ENCODE data around the gene KRTAP5-7. TPM values are rescaled to one million over a fixed set of nuclear protein-coding genes. Genes with fewer than 3 reads are reported as not detected.

Gene KRTAP5-7
- polyA plus RNA-seq, 1 donor from 2014 or later, result 0.56 TPM

DNA sequence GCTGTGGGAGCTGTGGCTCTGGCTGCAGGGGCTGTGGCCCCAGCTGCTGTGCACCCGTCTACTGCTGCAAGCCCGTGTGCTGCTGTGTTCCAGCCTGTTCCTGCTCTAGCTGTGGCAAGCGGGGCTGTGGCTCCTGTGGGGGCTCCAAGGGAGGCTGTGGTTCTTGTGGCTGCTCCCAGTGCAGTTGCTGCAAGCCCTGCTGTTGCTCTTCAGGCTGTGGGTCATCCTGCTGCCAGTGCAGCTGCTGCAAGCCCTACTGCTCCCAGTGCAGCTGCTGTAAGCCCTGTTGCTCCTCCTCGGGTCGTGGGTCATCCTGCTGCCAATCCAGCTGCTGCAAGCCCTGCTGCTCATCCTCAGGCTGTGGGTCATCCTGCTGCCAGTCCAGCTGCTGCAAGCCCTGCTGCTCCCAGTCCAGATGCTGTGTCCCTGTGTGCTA lies 21.7 kb downstream of the KRTAP5-7 start:
- Histone ChIP-seq H3K9ac (ENCODE audit: low read length) (no peak overlapping the region), H3K4me3 (ENCODE audit: low read length) (no peak overlapping the region), H3K9me3 (ENCODE audit: low read length) (no peaks in the 10 kb centered on the region), H3K36me3 (ENCODE audit: insufficient read depth, low read length) (no peaks in the 10 kb centered on the region), H3F3A (ENCODE audit: insufficient read depth, low read length, poor library complexity, severe bottlenecking) (no peaks in the 10 kb centered on the region), H3K9me2 (ENCODE audit: insufficient read depth, low read length) (no peaks in the 10 kb centered on the region), H3K27ac (ENCODE audit: low read length) (no peak overlapping the region), H3K79me2 (replicated peaks; ENCODE audit: insufficient read depth, low read length) (no peaks in the 10 kb centered on the region), H2AFZ (ENCODE audit: low read depth, low read length) (no peak overlapping the region), H4K20me1 (ENCODE audit: insufficient read depth) (no peaks in the 10 kb centered on the region), H3K27me3 (ENCODE audit: insufficient read depth, low read depth, low read length) (no peaks in the 10 kb centered on the region), H3K4me2 (ENCODE audit: low read length) (no peak overlapping the region)
- TF ChIP-seq MXI1 (conservative IDR thresholded peaks at IDR 0.05; ENCODE audit: poor library complexity, severe bottlenecking) (no peak), EZH2 (IDR thresholded peaks at IDR 0.05; ENCODE audit: borderline replicate concordance, insufficient read depth, low read length, poor library complexity, severe bottlenecking) (no peak), TAF1 (IDR thresholded peaks at IDR 0.05; ENCODE audit: low read depth) (no peak), POLR2AphosphoS5 (IDR thresholded peaks at IDR 0.05) (no peak)
- TF ChIP-seq, protein P1, sequence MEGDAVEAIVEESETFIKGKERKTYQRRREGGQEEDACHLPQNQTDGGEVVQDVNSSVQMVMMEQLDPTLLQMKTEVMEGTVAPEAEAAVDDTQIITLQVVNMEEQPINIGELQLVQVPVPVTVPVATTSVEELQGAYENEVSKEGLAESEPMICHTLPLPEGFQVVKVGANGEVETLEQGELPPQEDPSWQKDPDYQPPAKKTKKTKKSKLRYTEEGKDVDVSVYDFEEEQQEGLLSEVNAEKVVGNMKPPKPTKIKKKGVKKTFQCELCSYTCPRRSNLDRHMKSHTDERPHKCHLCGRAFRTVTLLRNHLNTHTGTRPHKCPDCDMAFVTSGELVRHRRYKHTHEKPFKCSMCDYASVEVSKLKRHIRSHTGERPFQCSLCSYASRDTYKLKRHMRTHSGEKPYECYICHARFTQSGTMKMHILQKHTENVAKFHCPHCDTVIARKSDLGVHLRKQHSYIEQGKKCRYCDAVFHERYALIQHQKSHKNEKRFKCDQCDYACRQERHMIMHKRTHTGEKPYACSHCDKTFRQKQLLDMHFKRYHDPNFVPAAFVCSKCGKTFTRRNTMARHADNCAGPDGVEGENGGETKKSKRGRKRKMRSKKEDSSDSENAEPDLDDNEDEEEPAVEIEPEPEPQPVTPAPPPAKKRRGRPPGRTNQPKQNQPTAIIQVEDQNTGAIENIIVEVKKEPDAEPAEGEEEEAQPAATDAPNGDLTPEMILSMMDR (IDR thresholded peaks at IDR 0.05; ENCODE audit: poor library complexity, severe bottlenecking), result no peak
- TF ChIP-seq, protein P2, sequence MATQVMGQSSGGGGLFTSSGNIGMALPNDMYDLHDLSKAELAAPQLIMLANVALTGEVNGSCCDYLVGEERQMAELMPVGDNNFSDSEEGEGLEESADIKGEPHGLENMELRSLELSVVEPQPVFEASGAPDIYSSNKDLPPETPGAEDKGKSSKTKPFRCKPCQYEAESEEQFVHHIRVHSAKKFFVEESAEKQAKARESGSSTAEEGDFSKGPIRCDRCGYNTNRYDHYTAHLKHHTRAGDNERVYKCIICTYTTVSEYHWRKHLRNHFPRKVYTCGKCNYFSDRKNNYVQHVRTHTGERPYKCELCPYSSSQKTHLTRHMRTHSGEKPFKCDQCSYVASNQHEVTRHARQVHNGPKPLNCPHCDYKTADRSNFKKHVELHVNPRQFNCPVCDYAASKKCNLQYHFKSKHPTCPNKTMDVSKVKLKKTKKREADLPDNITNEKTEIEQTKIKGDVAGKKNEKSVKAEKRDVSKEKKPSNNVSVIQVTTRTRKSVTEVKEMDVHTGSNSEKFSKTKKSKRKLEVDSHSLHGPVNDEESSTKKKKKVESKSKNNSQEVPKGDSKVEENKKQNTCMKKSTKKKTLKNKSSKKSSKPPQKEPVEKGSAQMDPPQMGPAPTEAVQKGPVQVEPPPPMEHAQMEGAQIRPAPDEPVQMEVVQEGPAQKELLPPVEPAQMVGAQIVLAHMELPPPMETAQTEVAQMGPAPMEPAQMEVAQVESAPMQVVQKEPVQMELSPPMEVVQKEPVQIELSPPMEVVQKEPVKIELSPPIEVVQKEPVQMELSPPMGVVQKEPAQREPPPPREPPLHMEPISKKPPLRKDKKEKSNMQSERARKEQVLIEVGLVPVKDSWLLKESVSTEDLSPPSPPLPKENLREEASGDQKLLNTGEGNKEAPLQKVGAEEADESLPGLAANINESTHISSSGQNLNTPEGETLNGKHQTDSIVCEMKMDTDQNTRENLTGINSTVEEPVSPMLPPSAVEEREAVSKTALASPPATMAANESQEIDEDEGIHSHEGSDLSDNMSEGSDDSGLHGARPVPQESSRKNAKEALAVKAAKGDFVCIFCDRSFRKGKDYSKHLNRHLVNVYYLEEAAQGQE (IDR thresholded peaks at IDR 0.05; ENCODE audit: borderline replicate concordance), result no peak

DNA sequence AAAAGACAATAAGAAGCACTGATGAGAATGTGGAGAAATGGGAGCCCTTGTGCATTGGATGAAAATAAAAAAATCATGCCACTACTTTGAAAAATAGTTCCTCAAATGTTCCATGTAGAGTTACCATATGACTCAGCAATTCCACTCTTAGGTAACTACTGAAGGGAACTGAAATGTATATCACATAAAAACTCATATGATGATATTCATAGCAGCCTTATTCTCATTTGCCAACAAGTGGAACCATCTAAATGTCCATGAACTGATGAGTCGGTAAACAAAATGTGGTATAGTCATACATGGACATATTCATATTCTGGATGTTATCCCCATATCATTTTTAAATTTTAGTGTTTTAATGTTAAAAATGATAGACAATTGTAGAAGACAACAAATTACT lies 24.6 kb downstream of the KRTAP5-7 start:
- H3F3A ChIP-seq (ENCODE audit: insufficient read depth, low read length, poor library complexity, severe bottlenecking), result no peaks in the 10 kb centered on the region
- H2AFZ ChIP-seq (ENCODE audit: low read depth, low read length), result no peak overlapping the region
- no peak overlapping the region for H3K9ac ChIP-seq (ENCODE audit: low read length)
- H3K9me3 ChIP-seq (ENCODE audit: low read length), result no peaks in the 10 kb centered on the region
- no peaks in the 10 kb centered on the region for H3K27me3 ChIP-seq (ENCODE audit: insufficient read depth, low read depth, low read length)
- H3K9me2 ChIP-seq (ENCODE audit: insufficient read depth, low read length), result no peaks in the 10 kb centered on the region
- H3K4me3 ChIP-seq (ENCODE audit: low read length), result no peak overlapping the region
- no peaks in the 10 kb centered on the region for H4K20me1 ChIP-seq (ENCODE audit: insufficient read depth)
- H3K27ac ChIP-seq (ENCODE audit: low read length), result no peak overlapping the region
- TF ChIP-seq RAD21 (conservative IDR thresholded peaks at IDR 0.05) (no peak), TAF1 (IDR thresholded peaks at IDR 0.05; ENCODE audit: low read depth) (no peak), EP300 (conservative IDR thresholded peaks at IDR 0.05; ENCODE audit: poor library complexity, severe bottlenecking) (no peak), POLR2AphosphoS5 (IDR thresholded peaks at IDR 0.05) (no peak), EZH2 (IDR thresholded peaks at IDR 0.05; ENCODE audit: borderline replicate concordance, insufficient read depth, low read length, poor library complexity, severe bottlenecking) (no peak), SMC3 (conservative IDR thresholded peaks at IDR 0.05; ENCODE audit: poor library complexity) (no peak), MXI1 (conservative IDR thresholded peaks at IDR 0.05; ENCODE audit: poor library complexity, severe bottlenecking) (no peak)
- TF ChIP-seq, protein P2 (IDR thresholded peaks at IDR 0.05; ENCODE audit: borderline replicate concordance), result no peak
- TF ChIP-seq, protein P1 (IDR thresholded peaks at IDR 0.05; ENCODE audit: poor library complexity, severe bottlenecking), result no peak
- no peaks in the 10 kb centered on the region for H3K79me2 ChIP-seq (replicated peaks; ENCODE audit: insufficient read depth, low read length)
- no peaks in the 10 kb centered on the region for H3K36me3 ChIP-seq (ENCODE audit: insufficient read depth, low read length)
- H3K4me2 ChIP-seq (ENCODE audit: low read length), result no peak overlapping the region

All from neural cell (in vitro differentiated cells).